GM12878 (cell line): Measurements from ENCODE around the gene SELE.

Experiments used
- CTCF ChIP-seq, 3 experiments: IDR thresholded peaks in 2 of 3; conservative IDR thresholded peaks in 1 of 3; 2 replicates each; pipeline ENCODE4 v1.5.1; 2011; ENCODE audit warnings: low read depth in 3 of 3, low read length in 3 of 3, mild to moderate bottlenecking in 3 of 3, control low read depth in 2 of 3, moderate library complexity in 2 of 3, inconsistent platforms in 1 of 3, mixed read lengths in 1 of 3; ENCODE audit not compliant: control insufficient read depth in 2 of 3, insufficient read depth in 1 of 3; ENCODE audit errors: extremely low read depth in 1 of 3
- EZH2 ChIP-seq: IDR thresholded peaks from 2 replicates; pipeline ENCODE4 v1.6.1; 2012; ENCODE audit warnings: low read depth, mild to moderate bottlenecking, control low read depth, inconsistent platforms, low read length, borderline replicate concordance; ENCODE audit not compliant: control insufficient read depth

DNA sequence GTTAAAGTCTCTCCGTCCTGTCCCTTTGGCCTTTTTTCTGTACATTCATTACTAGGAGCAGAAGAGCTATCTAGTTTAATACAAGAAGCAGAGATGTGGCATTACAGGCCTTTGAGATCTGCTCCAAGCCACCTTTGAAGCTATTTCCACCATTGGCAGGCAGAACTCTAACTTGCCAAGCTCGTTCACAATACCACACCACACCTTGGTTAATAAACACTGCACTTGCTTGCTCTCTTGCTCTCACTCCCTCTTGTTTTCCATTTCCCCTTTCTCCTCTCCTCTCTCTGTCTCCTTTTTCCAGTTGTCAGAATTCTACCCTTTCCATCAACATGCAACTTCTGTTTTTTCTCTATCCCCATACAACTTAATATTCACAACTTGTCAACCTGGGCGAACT is 7.0 kb downstream of the SELE start:
- TF ChIP-seq CTCF (IDR thresholded peaks at IDR 0.05 in 2 of 3, conservative IDR thresholded peaks at IDR 0.05 in 1 of 3; ENCODE audit: control insufficient read depth in 2 of 3, extremely low read depth in 1 of 3, insufficient read depth in 1 of 3, low read depth in 3 of 3, low read length in 3 of 3) (no peak), EZH2 (no peak)
